GM12874 (cell line): Measurements from ENCODE around the gene DDX43.

ENCODE experiments used
- CTCF ChIP-seq: IDR thresholded peaks from 2 replicates; pipeline ENCODE4 v1.5.1; 2011; ENCODE audit warnings: low read depth, mild to moderate bottlenecking, control low read depth, low read length, moderate library complexity; ENCODE audit not compliant: insufficient read depth

The DDX43 gene

GRCh38 chr6:73394577-73395354 is at the start of gene DDX43:
Gene DDX43 (plus strand): TSS chr6:73394828. CDS start chr6:73394906, 78 bp downstream.
- no peak for TF ChIP-seq CTCF

GRCh38 chr6:73348550-73349204 is 46.0 kb upstream of the DDX43 start:
- no peak for TF ChIP-seq CTCF

- TF ChIP-seq CTCF: no peak
Observed at GRCh38 chr6:73349311-73349710, 45.3 kb upstream of the DDX43 start.

GRCh38 chr6:73353636-73354593 is 40.7 kb upstream of the DDX43 start, which contains the start of gene DPPA5:
Gene DPPA5 (minus strand): TSS chr6:73354276. CDS start chr6:73354225, 51 bp downstream.
- TF ChIP-seq CTCF: no peak

- TF ChIP-seq CTCF: no peak
Observed at GRCh38 chr6:73362358-73362757, 32.3 kb upstream of the DDX43 start, which contains the start of gene KHDC3L. Gene KHDC3L (plus strand): TSS chr6:73362658. CDS start chr6:73362730, 72 bp downstream.

GRCh38 chr6:73362869-73363536 is 31.6 kb upstream of the DDX43 start:
- no peak for TF ChIP-seq CTCF
